H1 (cell line): ENCODE measurements around the gene KCNH4. TPM values are rescaled to one million over a fixed set of nuclear protein-coding genes. Genes with fewer than 3 reads are reported as not detected.

Experiments
- CTCF ChIA-PET: fragments of 300-600 bp; sonication (Branson Sonifier 250); formaldehyde crosslinking; loops from one replicate; lab custom pipeline; 2021; ENCODE audit not compliant: partially characterized antibody; lab: Charles Lee
- POLR2A ChIA-PET: fragments of 300-600 bp; sonication (Branson Sonifier 250); formaldehyde crosslinking; loops from one replicate; lab custom pipeline; 2021; ENCODE audit warnings: inconsistent platforms; ENCODE audit not compliant: partially characterized antibody; lab: Charles Lee
- DNase-seq, 2 experiments: peaks; one replicate each; pipeline versions ENCODE4 v3.0.0 to v3.0.0-alpha.2; 2010 to 2022; ENCODE audit warnings: low spot score in 2 of 2, low read depth in 1 of 2, mixed read lengths in 1 of 2
- FAIRE-seq: peaks from 2 replicates; lab custom pipeline; 2011; peaks lifted over from hg19 to GRCh38; lab: Jason Lieb, UNC
- H2AFZ ChIP-seq: 2 replicates; pipeline ENCODE4 v1.8.1; 2012; ENCODE audit warnings: low read length, inconsistent platforms
- H2AK5ac ChIP-seq: 2 replicates; pipeline ENCODE4 v1.6.1; 2013; ENCODE audit warnings: low read depth, low read length
- H2BK120ac ChIP-seq: replicated peaks from 2 replicates; pipeline ENCODE3; 2013; ENCODE audit warnings: low read depth, low read length, inconsistent platforms
- H2BK12ac ChIP-seq: 2 replicates; pipeline ENCODE4 v1.6.1; 2013; ENCODE audit warnings: low read depth, low read length
- H2BK15ac ChIP-seq: 2 replicates; pipeline ENCODE4 v1.6.1; 2013; ENCODE audit warnings: low read length
- H2BK20ac ChIP-seq: 2 replicates; pipeline ENCODE4 v1.6.1; 2013; ENCODE audit warnings: low read length
- H2BK5ac ChIP-seq: 2 replicates; pipeline ENCODE4 v1.6.1; 2013; ENCODE audit warnings: low read depth, low read length
- H3K14ac ChIP-seq: 2 replicates; pipeline ENCODE4 v1.6.1; 2013; ENCODE audit warnings: inconsistent platforms; ENCODE audit not compliant: insufficient read length
- H3K18ac ChIP-seq: 2 replicates; pipeline ENCODE4 v1.6.1; 2013; ENCODE audit warnings: low read length; ENCODE audit errors: extremely low read depth
- H3K23ac ChIP-seq: 2 replicates; pipeline ENCODE4 v1.6.1; 2013; ENCODE audit warnings: inconsistent platforms; ENCODE audit not compliant: insufficient read length
- H3K23me2 ChIP-seq: 2 replicates; pipeline ENCODE4 v1.6.1; 2013; ENCODE audit warnings: low read depth, low read length
- H3K27ac ChIP-seq: 2 replicates; pipeline ENCODE4 v1.6.1; 2011; ENCODE audit warnings: low read depth, low read length, inconsistent platforms
- H3K27me3 ChIP-seq, 4 experiments: replicated peaks in 1 of 4; 1 replicate in 1 of 4; 2 replicates in 3 of 4; pipeline versions ENCODE4 v1.6.1 to v1.8.1; 2011 to 2013; ENCODE audit warnings: low read length in 3 of 4, mild to moderate bottlenecking in 3 of 4, inconsistent platforms in 2 of 4, mixed read lengths in 2 of 4, moderate library complexity in 1 of 4; ENCODE audit not compliant: control insufficient read depth in 3 of 4, insufficient read depth in 3 of 4; ENCODE audit errors: extremely low read depth in 1 of 4
- H3K36me3 ChIP-seq, 4 experiments: 2 replicates each; pipeline versions ENCODE4 v1.6.1 to v1.8.1; 2011 to 2013; ENCODE audit warnings: mild to moderate bottlenecking in 4 of 4, low read length in 3 of 4, moderate library complexity in 2 of 4, control low read depth in 1 of 4, inconsistent platforms in 1 of 4; ENCODE audit not compliant: insufficient read depth in 4 of 4, control insufficient read depth in 2 of 4
- H3K4ac ChIP-seq: replicated peaks from 2 replicates; pipeline ENCODE3; 2013; ENCODE audit warnings: low read length, low read depth, mixed read lengths, inconsistent platforms; ENCODE audit not compliant: insufficient read length
- H3K4me1 ChIP-seq, 4 experiments: replicated peaks in 1 of 4; 1 replicate in 1 of 4; 2 replicates in 3 of 4; pipeline versions ENCODE4 v1.6.1 to v1.8.1; 2011 to 2013; ENCODE audit warnings: low read length in 3 of 4, inconsistent platforms in 2 of 4, mixed read lengths in 1 of 4; ENCODE audit not compliant: insufficient read depth in 4 of 4, control insufficient read depth in 3 of 4
- H3K4me2 ChIP-seq, 2 experiments: 2 replicates each; pipeline versions ENCODE4 v1.6.1 to v1.8.1; 2011 to 2013; ENCODE audit warnings: low read depth in 2 of 2, low read length in 2 of 2, control low read depth in 1 of 2, inconsistent platforms in 1 of 2, mild to moderate bottlenecking in 1 of 2; ENCODE audit not compliant: insufficient read depth in 1 of 2
- H3K4me3 ChIP-seq, 4 experiments: fragments of 200-600, 300-600 bp in 1 of 4; sonication (generic), shearing (Covaris generic), sonication (Bioruptor Twin) in 1 of 4; 2 replicates each; pipeline versions ENCODE4 v1.5.1 to v1.8.1; 2011 to 2016; ENCODE audit warnings: low read length in 4 of 4, low read depth in 3 of 4, control low read depth in 2 of 4, inconsistent platforms in 2 of 4, mild to moderate bottlenecking in 2 of 4, mixed read lengths in 1 of 4, moderate library complexity in 1 of 4; ENCODE audit not compliant: insufficient read depth in 2 of 4; ENCODE audit errors: extremely low read depth in 1 of 4
- H3K56ac ChIP-seq: replicated peaks from 2 replicates; pipeline ENCODE3; 2013; ENCODE audit warnings: low read depth, mild to moderate bottlenecking, mixed read lengths, low read length, inconsistent platforms; ENCODE audit not compliant: insufficient read length
- H3K79me1 ChIP-seq: 2 replicates; pipeline ENCODE4 v1.6.1; 2013; ENCODE audit warnings: low read depth, low read length, control low read depth
- H3K79me2 ChIP-seq, 2 experiments: 2 replicates each; pipeline versions ENCODE4 v1.6.1 to v1.8.1; 2012 to 2013; ENCODE audit warnings: low read length in 2 of 2, mild to moderate bottlenecking in 2 of 2, inconsistent platforms in 1 of 2; ENCODE audit not compliant: insufficient read depth in 2 of 2, control insufficient read depth in 1 of 2
- H3K9ac ChIP-seq, 4 experiments: replicated peaks in 1 of 4; 1 replicate in 1 of 4; 2 replicates in 3 of 4; pipeline versions ENCODE4 v1.6.1 to v1.8.1; 2011 to 2013; ENCODE audit warnings: low read depth in 3 of 4, low read length in 3 of 4, control low read depth in 2 of 4, mild to moderate bottlenecking in 2 of 4, moderate library complexity in 2 of 4, inconsistent platforms in 1 of 4; ENCODE audit errors: extremely low read depth in 1 of 4
- H3K9me3 ChIP-seq, 2 experiments: 2 replicates each; pipeline versions ENCODE4 v1.6.1 to v1.8.1; 2012 to 2013; ENCODE audit warnings: mild to moderate bottlenecking in 2 of 2, moderate library complexity in 2 of 2, control low read depth in 1 of 2, inconsistent platforms in 1 of 2, low read depth in 1 of 2, low read length in 1 of 2, mixed read lengths in 1 of 2; ENCODE audit not compliant: insufficient read depth in 2 of 2
- H4K20me1 ChIP-seq, 2 experiments: replicated peaks in 1 of 2; 2 replicates each; pipeline versions ENCODE3 to v1.8.1; 2011 to 2013; ENCODE audit warnings: inconsistent platforms in 2 of 2, low read length in 2 of 2, mild to moderate bottlenecking in 1 of 2; ENCODE audit not compliant: insufficient read depth in 2 of 2, control insufficient read depth in 1 of 2
- H4K5ac ChIP-seq: 2 replicates; pipeline ENCODE4 v1.6.1; 2013; ENCODE audit warnings: low read length, low read depth, mixed read lengths, inconsistent platforms; ENCODE audit not compliant: insufficient read length
- H4K8ac ChIP-seq: 2 replicates; pipeline ENCODE4 v1.8.0; 2013; ENCODE audit warnings: mild to moderate bottlenecking, moderate library complexity, low read length, inconsistent platforms; ENCODE audit not compliant: insufficient read depth; ENCODE audit errors: extremely low read depth
- H4K91ac ChIP-seq: replicated peaks from 2 replicates; pipeline ENCODE3; 2013; ENCODE audit warnings: low read length, mixed read lengths, inconsistent platforms; ENCODE audit not compliant: insufficient read length
- CHD1 ChIP-seq: IDR thresholded peaks from 2 replicates; pipeline ENCODE4 v1.6.1; 2012; ENCODE audit warnings: low read depth, low read length, improper control_type of control experiment
- CHD2 ChIP-seq: IDR thresholded peaks from 2 replicates; pipeline ENCODE4 v1.6.1; 2012; ENCODE audit warnings: low read length, improper control_type of control experiment
- CTBP2 ChIP-seq: IDR thresholded peaks from 2 replicates; pipeline ENCODE4 v1.7.0; 2011; ENCODE audit warnings: borderline replicate concordance, mild to moderate bottlenecking, moderate library complexity, mixed read lengths, low read length; ENCODE audit not compliant: insufficient read depth, insufficient read length
- HDAC2 ChIP-seq, 2 experiments: fragments of 300-600 bp in 1 of 2; sonication (generic) in 1 of 2; IDR thresholded peaks; 2 replicates each; pipeline ENCODE4 v1.6.1; 2011 to 2012; ENCODE audit warnings: low read depth in 2 of 2, low read length in 2 of 2, mild to moderate bottlenecking in 2 of 2, moderate library complexity in 2 of 2, borderline replicate concordance in 1 of 2, inconsistent platforms in 1 of 2
- HDAC6 ChIP-seq: IDR thresholded peaks from one replicate; pipeline ENCODE4 v1.7.1; 2012; ENCODE audit warnings: low read depth, mild to moderate bottlenecking, inconsistent platforms, low read length, moderate library complexity
- POLR2A ChIP-seq, 2 experiments: IDR thresholded peaks; 1 replicate in 1 of 2; 2 replicates in 1 of 2; pipeline ENCODE4 v1.6.1; 2011; ENCODE audit warnings: low read depth in 2 of 2, low read length in 2 of 2, mild to moderate bottlenecking in 2 of 2; ENCODE audit errors: control extremely low read depth in 1 of 2
- POU5F1 ChIP-seq: IDR thresholded peaks from 2 replicates; pipeline ENCODE4 v1.6.1; 2011; ENCODE audit warnings: low read depth, mild to moderate bottlenecking, low read length, moderate library complexity
- RBBP5 ChIP-seq: IDR thresholded peaks from 2 replicates; pipeline ENCODE4 v1.7.1; 2012; ENCODE audit warnings: low read depth, mild to moderate bottlenecking, inconsistent platforms, low read length, moderate library complexity, borderline replicate concordance
- SAP30 ChIP-seq: fragments of 300-600 bp; sonication (generic); IDR thresholded peaks from 2 replicates; pipeline ENCODE4 v1.7.1; 2012; ENCODE audit warnings: low read length, moderate library complexity, mild to moderate bottlenecking, inconsistent platforms; ENCODE audit not compliant: insufficient read depth, insufficient replicate concordance
- SRF ChIP-seq: IDR thresholded peaks from 2 replicates; pipeline ENCODE4 v1.6.1; 2011; ENCODE audit warnings: mild to moderate bottlenecking, low read depth, low read length, moderate library complexity
- TAF7 ChIP-seq: optimal IDR thresholded peaks from 2 replicates; pipeline ENCODE3; 2011; ENCODE audit warnings: low read depth, mild to moderate bottlenecking, inconsistent platforms, low read length, moderate library complexity, borderline replicate concordance
- TBP ChIP-seq: IDR thresholded peaks from 2 replicates; pipeline ENCODE4 v1.6.1; 2011; ENCODE audit warnings: low read depth, low read length, improper control_type of control experiment
- TCF12 ChIP-seq: IDR thresholded peaks from 2 replicates; pipeline ENCODE4 v1.6.1; 2011; ENCODE audit warnings: low read depth, mild to moderate bottlenecking, low read length
- ZNF274 ChIP-seq: IDR thresholded peaks from 2 replicates; pipeline ENCODE4 v1.7.0; 2012; ENCODE audit warnings: low read length, borderline replicate concordance; ENCODE audit errors: extremely low read depth
- WGBS, 2 experiments: shearing (Covaris generic) in 1 of 2; methylation state at CpG; one replicate each; pipeline versions ENCODE4 v1.1.6 to v1.1.7; 2013 to 2015; ENCODE audit warnings: low lambda C conversion rate in 2 of 2, mixed read lengths in 2 of 2, inconsistent platforms in 1 of 2, low coverage in 1 of 2, missing lambda C conversion rate in 1 of 2; ENCODE audit not compliant: insufficient replicate concordance in 2 of 2, insufficient coverage in 1 of 2, insufficient read length in 1 of 2; ENCODE audit errors: extremely low coverage in 1 of 2, missing lambda C conversion rate in 1 of 2; 5-methylcytosine and 5-hydroxymethylcytosine counted together
- polyA plus RNA-seq, 7 experiments: library from polyadenylated mRNA; depleted of rRNA in 3 of 7; stranded (reverse) in 5 of 7; unstranded in 2 of 7; fragments of >200 nt in 5 of 7; fragments of 200-250 nt in 2 of 7; gene quantifications; 1 replicate in 5 of 7; 2 replicates in 1 of 7; 4 replicates in 1 of 7; pipeline versions ENCODE4 v1.2.1 to v1.2.3, GENCODE V29; 2011 to 2013; ENCODE audit warnings: missing spikeins in 2 of 7, mixed read lengths in 2 of 7
- total RNA-seq: library from RNA; stranded (reverse); fragmentation: NEBNext Ultra II Directional; extraction: Animal tissue kit (Norgen Biotek cat#: 25700); gene quantifications from 2 replicates; pipeline ENCODE4 v1.2.1, GENCODE V29; 2021

Gene KCNH4
- total and polyA plus RNA-seq, 2 of the 8 experiments (the other 6 are each of a cell fraction or from before 2014, with no cell fraction given) = 0.44 to 0.47 TPM

GRCh38 chr17:42126836-42127235, 54.1 kb downstream of the KCNH4 start:
- H3K4me2 ChIP-seq = no peak overlapping the region
- peaks cover 0 to 14% (median 9%) of the 10 kb centered on the region in 4 experiments; a peak in 6 of 7 replicates for H3K4me1 ChIP-seq
- no peak overlapping the region for H2AK5ac ChIP-seq
- no peak overlapping the region for H3K4ac ChIP-seq
- H3K9ac ChIP-seq = no peak overlapping the region
- no peak overlapping the region for H3K4me3 ChIP-seq
- FAIRE-seq (no peak), DNase-seq (no peak)
- H3K36me3 ChIP-seq = peaks cover 6 to 47% (median 25%) of the 10 kb centered on the region in 4 experiments
- no peak overlapping the region for H2BK15ac ChIP-seq
- H2BK12ac ChIP-seq = no peak overlapping the region
- peaks cover 9 to 11% of the 10 kb centered on the region in 2 experiments for H4K20me1 ChIP-seq
- no peak overlapping the region for H4K8ac ChIP-seq
- H3K79me2 ChIP-seq = peaks cover 0 to 5% of the 10 kb centered on the region in 2 experiments; a peak in 2 of 4 replicates
- no peak overlapping the region for H3K56ac ChIP-seq
- no peak overlapping the region for H4K91ac ChIP-seq
- no peak overlapping the region for H3K23ac ChIP-seq
- POLR2A ChIA-PET = no interaction called here
- WGBS, 2 experiments = 93% methylated on average over 3 of the region's 3 CpGs; no CpG with 5 or more reads in 1 of the 2 experiments
- peaks cover 9% of the 10 kb centered on the region; the same call in 1 of the 2 replicates for H3K23me2 ChIP-seq
- peaks cover 5% of the 10 kb centered on the region; the same call in 1 of the 2 replicates for H3K79me1 ChIP-seq
- H2BK120ac ChIP-seq = no peak overlapping the region
- no peak overlapping the region for H2BK5ac ChIP-seq
- H2BK20ac ChIP-seq = no peak overlapping the region
- CTCF ChIA-PET = interaction anchor here (0.9 to 22.6 kb wide), 3 partner anchors 7 to 28 kb away, joined by 3 to 323 read pairs (median 97); partner anchors contain the start of genes HSPB9, KAT2A and ZNF385C
- no peak overlapping the region for H4K5ac ChIP-seq
- no peaks in the 10 kb centered on the region; a peak in 2 of 7 replicates for H3K27me3 ChIP-seq
- no peaks in the 10 kb centered on the region for H3K9me3 ChIP-seq
- H3K14ac ChIP-seq = no peak overlapping the region
- H3K27ac ChIP-seq = no peak overlapping the region
- H2AFZ ChIP-seq = no peak overlapping the region
- no peak overlapping the region for H3K18ac ChIP-seq
- TF ChIP-seq HDAC6 (no peak), POLR2A (IDR thresholded peaks at IDR 0.05; ENCODE audit: control extremely low read depth in 1 of 2, low read depth in 2 of 2, low read length in 2 of 2) (no peak), SAP30 (no peak), POU5F1 (no peak), CHD1 (no peak), TCF12 (no peak), TAF7 (no peak), CHD2 (no peak), ZNF274 (no peak), HDAC2 (IDR thresholded peaks at IDR 0.05; ENCODE audit: borderline replicate concordance in 1 of 2, low read depth in 2 of 2, low read length in 2 of 2) (no peak), SRF (no peak), TBP (no peak), RBBP5 (no peak), CTBP2 (no peak)
